HG02973 (cell line): Measurements from ENCODE around the gene THAP4.
"Not testable (repeated sequence)": the region's sequence is repeated elsewhere in the genome, so short reads cannot be mapped to it uniquely, and the experiment has no call there.

Experiments used
- ATAC-seq: cut with Tn5 transposase; IDR thresholded peaks from one replicate; pipeline ENCODE4 v1.9.1; 2021; ENCODE audit warnings: moderate library complexity; ENCODE audit not compliant: unreplicated experiment

The THAP4 gene

DNA sequence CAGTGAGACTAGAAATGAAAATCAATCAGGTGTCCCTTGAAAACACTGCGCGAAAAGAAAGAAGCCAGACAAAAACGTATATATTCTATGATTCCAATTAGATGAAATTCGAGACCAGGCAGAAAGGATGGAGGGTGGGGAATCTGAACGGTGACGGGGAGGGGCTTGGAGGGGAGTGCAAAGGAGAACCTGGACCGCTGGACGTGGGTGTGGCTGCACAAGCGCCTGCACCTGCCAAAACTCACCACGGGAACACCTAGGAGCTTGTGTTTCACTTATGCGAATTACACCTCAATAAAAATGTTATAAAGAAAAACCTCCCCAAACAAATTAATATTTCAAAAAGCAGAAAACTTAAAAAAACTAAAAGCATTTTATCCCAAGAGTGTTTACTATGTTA lies 21.9 kb downstream of the THAP4 start:
- no peak for ATAC-seq

DNA sequence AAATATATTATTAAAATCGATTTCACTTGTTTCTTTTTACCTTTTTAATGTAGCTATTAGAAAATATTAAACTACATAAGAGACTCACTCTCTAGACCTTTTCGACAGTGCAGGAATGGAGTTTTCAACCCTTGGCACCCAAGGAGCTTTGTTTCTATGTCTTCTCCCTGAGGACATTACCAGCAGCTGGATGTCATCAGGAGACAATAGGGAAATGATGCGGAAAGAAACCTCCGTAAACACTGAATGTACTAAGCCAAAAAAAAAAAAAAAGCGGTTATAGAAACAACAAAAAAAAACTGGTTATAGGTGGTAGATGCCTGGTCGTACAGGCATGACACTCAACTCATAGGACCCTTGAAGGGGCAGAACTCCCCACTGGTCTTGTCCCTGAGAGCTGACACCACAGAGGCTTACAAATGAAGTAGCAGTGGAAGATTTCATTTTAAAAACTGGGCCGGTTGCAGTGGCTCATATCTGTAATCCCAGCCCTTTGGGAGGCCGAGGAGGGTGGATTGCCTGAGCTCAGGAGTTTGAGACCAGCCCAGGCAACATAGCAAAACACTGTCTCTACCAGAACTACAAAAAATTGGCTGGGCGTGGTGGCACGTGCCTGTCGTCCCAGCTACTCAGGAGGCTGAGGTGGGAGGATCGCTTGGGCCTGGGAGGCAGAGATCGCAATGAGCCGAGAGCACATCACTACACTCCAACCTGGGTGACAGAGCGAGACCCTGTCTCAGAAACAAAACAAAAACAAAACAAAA lies 23.8 kb downstream of the THAP4 start:
- no peak for ATAC-seq

DNA sequence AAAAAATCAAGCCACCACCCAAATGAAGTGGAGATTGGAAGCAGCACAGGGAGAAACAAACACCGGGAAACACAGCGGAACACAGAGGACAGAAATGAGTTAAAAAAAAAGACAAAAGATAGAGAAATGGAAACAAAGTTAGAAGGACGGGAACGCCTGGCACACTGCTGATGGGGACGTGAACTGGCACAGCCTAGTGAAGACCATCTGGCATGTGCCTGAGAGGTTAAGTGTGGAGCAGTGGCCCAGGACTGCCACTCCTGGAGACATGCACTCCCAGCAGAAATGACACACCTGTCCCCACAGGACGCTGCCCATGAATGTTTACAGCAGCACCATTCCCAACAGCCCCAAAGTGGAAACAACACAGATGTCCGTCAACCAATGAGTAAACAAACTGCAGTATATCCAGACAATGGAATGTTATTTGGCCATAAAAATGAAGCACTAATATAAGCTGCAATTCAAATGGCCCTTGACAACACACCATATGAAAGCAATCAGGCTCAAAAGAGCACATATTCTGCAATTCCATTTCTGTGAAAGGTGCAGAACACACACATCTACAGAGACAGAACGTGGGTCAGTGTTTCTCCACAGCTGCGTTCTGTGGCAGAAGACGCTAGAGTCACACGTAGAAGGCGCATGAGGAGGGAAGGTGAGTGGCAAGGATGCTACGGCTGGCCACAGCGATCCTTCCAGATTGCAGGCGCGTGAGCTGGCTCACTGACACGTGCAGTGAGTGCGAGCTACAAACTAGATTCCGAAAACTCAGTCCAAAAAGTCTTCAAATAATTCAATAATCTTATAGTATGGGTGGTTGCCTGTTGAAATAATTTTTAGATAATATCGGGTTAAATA lies 24.6 kb downstream of the THAP4 start:
- no peak for ATAC-seq

DNA sequence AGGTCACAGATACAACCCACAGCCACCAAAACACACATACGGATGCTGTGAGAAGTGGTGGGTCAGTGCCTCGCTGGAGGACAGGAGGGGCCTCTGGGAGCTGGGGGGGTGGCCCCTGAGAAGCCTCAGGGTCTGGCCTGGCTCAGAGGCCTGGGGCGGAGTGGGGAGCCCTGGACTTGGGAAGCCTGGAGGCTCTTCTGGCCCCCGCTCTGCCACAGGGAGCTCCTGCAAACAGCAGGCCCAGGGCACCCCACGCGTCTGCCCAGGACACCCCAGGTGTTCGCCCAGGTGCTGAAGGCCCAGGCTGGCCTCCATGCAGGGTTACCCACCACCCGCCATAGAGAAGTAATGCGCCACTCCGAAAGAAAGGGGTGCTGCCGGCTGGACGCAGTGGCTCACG lies 25.9 kb downstream of the THAP4 start:
- ATAC-seq: no peak

DNA sequence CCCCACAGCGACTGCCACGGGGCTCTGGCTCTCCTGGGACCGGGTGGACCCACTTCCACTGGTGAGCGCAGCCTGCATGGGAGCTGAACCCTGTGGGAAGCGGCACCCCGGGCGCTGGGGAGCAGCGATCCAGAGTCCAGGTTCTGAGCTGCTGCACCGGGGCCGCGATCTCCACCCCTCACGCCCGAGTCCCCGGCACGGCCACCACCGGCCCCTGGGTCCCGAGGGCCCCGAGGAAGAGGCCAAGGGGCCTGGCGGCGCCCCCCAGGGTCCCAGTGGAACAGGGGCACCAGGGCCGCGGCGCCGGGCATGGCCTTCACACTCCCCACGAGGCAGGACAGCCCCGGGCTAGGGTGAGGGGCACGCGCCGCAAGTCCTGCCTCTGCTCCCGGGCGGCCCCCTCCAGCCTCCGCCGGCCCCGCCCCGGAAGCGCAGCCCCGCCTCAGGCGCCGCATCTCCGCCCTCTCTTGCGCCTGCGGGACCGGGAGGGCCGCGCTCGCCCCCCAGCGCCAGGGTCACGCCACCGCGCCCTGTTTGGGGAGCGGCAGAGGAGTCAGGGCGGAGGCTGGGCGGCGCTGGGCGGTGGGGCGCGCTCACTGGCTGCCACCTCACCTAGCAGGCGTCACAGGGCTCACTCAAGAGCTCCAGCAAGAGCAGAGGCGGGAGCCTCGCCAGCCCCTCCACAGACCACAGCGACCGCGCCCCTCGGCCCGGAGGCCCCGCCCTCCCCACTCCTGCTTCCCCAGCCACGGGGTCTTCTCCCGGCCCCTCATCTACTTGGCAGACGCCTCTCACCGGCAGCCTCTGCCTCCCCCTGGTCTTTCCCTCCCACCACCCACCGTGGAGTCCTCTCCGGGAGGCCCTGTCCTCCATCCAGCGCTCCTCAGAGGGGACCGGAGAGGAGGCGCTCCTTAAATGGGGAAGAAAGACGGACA lies 26.8 kb downstream of the THAP4 start:
- ATAC-seq: peak; percentile 97

DNA sequence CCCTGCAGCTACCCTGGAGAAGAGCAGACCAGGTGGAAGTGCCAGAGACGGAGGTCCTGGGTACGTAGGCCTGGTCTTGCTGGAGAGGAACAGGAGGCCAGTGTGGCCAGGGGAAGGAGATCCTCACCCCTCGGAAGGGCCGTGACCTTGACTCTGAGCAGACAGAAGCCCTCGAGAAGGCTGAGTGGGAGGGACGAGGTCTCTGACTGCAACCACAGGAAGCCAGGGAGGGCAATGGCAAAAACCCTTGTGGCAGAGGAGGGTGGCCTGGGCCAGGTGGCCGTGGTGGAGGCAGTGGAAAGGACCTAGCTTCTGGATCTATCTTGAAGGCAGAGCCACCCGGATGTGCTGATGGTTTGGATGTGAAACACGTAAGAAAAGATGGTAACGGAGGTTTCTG lies 28.1 kb downstream of the THAP4 start:
- ATAC-seq: no peak

DNA sequence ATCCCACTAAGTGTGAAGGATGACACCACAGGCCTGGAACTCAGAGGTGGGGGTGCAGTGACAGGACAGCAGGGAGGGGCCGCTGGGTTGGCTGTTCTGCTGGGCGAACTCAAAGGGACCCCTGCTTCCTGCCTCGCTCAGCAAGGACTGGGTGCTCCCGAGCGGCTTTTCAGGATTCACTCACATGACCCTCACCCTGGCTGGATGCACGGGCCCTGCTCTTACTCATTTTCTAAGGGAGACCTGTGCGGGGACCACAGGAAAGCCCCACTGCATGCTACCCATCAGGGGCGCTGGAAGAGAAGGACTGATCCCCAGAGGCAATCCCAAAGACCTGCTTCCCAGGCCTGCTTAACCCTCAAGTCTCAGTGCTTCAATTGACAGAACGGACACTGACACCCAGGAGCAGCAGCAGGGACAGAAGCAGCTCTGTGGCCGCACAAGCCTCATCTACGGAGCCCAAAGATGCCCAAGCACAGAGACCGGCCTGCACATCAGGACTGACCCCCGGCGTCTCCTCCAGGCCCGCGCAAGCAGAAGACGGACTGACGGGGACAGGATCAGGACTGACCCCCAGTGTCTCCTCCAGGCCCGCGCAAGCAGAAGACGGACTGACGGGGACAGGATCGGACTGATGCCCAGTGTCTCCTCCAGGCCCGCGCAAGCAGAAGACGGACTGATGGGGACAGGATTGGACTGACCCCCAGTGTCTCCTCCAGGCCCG lies 29.6 kb downstream of the THAP4 start:
- no peak for ATAC-seq

DNA sequence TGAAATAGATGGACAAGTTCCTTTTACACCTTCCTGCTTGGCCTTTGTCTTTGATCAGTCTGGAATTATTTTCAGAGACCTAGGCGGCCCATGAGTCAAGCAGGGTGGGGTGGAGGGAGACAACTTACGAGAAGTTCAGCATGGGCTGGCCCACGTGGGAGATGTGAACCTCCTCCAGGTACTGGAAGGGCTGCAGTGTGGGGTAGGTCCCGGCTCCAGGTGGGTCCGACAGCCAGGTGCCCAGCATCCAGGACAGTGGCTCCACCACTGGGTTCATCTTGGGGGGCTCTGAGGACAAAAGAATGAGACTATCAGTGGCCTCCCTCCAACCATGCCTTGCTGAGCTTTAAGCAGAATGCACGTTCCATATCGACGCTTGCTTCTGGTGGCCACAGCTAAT lies 30.8 kb downstream of the THAP4 start:
- no peak for ATAC-seq

DNA sequence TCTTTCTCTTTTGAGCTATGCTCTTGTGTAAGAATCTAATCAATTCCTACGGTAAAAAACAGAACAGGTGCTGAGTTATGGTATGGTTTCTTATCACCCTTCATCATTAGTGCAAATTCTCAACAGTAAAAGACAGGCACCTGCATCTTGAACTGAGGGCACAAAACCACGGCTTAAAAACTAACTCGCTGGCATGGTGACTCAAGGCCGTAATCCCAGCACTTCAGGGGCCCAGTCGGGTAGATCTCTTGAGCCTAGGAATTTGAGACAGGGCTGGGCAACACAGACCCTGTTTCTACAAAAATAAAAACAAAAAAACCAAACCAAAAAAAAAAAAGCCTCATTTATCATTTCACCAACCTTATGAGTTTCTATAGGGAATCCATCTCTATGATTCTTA lies 33.3 kb downstream of the THAP4 start:
- ATAC-seq: no peak

DNA sequence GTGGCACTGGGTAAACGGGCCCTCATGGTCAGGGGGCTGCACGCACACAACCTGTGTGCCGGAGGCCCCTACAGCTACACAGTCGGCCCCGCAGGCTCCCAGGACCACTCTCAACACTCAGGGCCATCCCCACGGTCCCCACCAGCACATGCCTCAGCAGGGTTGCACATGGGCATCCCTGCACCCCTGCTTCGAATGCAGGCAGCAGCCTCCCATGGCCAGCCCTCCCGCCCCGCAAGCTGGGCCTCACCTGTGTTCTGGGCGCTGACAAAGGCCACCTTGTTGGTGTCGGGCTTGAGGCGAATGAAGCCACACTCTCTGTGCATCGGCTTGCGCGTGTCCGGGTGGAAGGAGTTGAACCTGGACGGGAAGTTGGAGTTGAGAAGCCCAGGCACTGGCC lies 34.2 kb downstream of the THAP4 start:
- no peak for ATAC-seq

DNA sequence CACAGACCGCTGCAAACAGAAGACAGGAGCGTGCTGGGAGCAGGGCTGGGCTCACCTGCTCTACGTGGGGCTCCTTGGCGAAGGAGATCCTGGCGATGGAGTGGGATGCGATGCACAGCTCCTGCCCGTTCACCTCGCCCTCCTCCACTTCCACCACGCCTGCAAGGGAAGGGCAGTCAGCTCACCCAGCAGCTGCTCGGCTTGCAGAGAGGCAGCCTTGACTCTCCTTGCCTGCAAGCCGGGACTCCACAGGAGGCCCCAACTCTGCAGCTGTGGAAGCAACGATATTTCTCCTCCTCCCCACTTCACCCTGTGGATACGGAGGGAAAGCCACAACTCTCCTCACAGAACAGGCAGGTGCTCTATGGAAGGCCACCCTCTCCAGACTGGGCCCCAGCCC lies 35.1 kb downstream of the THAP4 start:
- no peak for ATAC-seq

DNA sequence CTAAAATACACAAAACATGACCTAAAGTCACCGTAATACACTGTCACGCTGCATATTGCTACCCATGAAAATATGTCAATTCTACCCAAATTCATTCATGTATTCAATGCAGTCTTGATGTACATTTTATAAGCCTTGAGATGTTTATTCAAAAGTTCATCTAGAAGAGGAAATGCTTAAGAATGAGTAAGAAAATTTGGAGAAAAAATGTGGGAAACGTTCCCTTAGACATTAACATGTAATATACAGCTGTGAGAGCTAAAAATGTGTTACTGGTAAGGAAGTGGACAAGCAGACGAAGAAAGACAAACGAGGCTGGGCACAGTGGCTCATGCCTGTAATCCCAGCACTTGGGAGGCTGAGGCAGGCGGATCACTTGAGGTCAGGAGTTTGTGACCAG lies 37.3 kb downstream of the THAP4 start:
- no peak for ATAC-seq

DNA sequence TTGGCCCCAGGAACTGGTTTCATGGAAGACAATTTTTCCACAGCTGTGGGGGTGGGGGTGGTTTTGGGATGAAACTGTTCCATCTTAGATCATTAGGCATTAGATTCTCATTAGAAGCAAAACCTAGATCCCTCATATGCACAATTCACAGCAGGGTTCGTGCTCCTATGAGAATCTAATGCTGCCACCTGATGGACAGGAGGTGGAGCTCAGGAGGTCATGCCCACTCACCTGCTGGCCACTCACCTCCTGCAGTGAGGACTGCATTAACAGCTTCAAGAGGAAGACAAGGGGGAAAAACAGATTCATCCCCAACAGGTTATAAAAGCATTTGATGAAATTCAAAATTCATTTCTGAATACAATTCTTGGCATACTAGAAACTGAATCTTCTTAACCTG lies 38.5 kb downstream of the THAP4 start:
- no peak for ATAC-seq

DNA sequence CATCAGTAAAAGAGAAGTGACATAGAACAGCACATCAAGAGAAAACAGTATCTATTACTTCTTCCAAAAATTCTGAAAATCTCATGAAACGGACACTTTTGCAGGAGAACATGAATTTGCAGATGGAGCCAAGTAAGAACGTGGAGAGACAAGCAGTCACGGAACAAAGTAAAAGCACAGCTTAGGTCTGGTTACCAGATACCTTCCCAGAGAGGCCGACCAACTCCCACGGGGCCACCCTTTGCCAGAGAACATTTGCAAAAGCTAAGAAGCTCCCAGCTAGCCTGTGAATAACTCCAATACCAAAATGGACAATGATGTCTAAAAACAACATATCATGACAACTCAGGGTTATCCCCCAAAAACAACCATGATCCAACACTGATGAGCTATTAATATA lies 38.9 kb downstream of the THAP4 start:
- ATAC-seq: no peak

DNA sequence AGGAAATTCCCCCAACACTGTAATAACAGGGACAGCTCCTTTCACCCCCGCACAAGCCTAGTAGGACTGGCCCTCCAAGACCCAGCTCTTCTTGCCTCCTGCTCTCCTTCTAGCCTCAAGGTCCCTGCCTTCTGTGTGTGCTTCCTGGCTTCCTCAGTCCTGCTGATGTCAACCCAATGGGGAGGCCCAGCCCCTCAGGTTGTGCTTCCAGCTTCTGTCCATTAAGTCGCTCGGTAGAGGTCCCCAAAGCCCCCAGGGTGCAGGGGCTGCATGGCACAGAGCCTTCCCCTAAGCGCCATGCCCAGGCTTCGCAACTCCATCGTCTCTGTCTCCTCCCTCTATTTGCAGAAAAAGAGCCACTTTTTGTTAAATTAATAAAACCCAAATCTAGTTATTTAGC lies 39.4 kb downstream of the THAP4 start:
- no peak for ATAC-seq

DNA sequence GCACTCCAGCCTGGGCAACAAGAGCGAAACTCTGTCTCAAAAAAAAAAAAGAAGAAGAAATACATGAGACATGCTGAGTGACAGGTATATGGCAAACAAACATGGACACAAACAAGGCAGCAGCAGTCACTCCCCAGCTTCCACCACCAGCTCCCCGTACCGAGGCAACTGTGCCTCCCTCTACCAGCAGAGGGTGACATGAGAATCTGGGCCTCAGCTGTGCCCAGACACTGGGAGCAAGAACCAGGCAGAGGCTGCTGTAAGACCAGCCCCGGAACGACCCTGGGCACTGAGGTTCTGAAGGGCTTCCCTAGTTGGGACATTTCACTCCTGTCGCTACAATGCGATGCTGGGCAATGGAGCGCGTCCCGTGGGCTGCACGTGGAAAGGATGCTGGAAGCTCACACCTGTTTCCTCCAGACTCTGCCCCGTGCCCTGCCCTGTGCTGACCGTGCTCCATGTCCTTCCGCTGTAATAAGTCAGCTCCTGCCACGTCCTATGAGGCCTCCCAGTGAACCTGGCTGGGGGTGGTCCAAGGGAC lies 41.3 kb downstream of the THAP4 start:
- no peak for ATAC-seq

DNA sequence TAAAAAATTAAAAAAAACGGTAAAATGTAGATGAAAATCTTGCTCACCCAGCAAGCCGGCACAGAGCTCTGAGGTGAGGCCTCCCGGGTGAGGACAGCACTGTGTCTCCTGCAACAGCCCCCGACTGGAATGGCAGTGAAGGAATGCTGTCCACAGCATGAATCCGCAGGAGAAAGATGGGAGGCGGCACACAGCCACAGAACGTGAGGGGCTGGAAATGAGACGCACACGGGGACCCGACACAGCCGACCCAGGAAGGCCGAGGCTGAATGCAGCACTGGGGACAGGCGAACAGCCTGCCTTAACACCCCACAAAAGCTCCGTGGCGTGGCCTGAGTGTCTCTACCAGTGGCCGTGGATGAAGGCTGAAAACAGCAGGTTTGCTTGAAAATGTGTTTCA lies 43.7 kb downstream of the THAP4 start:
- no peak for ATAC-seq

DNA sequence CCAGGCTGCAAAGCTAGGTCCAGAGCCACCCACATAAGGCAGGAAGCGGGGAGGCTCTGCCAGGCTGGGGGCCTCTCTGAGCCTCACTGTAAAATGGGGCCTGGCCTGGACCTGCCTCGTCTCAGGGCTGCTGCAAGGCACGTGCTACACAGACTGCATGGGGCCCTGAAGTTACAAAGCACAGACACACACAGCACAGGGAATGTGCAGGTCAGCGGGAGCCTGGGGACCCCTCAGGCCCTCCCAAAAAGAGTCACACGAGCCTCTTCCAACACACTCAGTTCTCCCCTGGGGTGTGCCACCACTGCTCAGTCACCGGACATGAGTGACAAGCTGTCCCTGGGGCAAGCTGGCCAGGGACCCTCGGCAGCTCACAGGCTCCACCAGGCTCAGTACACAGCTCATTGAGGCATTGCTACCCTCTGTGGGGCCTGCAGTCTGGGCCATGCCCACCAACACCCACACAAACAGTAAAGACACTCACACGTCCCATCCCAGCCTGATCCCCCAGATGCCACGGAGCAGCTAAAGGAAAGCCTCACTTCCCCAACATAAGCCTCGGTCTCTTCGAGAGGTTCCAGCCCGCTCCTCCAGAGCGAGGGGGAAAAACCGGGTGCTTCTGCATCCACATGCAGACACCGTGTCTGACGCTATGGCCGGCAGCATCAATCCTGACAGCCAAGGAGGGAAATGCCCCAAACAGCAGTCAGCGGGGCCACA lies 44.7 kb downstream of the THAP4 start:
- no peak for ATAC-seq

DNA sequence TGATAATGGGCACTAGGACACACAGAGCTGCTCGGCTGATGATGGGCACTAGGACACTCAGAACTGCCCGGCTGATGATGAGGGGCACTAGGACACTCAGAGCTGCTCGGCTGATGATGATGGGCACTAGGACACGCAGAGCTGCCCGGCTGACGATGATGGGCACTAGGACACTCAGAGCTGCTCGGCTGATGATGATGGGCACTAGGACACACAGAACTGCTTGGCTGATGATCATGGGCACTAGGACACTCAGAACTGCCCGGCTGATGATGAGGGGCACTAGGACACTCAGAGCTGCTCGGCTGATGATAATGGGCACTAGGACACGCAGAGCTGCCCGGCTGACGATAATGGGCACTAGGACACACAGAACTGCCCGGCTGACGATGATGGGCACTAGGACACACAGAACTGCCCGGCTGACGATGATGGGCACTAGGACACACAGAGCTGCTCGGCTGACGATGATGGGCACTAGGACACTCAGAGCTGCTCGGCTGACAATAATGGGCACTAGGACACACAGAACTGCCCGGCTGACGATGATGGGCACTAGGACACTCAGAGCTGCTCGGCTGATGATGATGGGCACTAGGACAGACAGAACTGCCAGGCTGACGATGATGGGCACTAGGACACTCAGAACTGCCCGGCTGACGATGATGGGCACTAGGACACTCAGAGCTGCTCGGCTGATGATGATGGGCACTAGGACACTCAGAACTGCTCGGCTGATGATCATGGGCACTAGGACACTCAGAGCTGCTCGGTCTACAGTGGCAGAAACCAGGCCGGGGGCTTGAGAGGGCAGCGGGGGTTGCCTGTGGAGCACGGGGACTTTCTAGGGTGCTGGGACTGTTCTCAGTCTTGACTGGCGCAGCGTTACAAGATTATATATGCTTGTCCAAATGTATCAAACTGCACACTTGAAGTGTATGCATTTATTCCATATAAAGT lies 46.2 kb downstream of the THAP4 start:
- ATAC-seq: not testable (repeated sequence)
